ENCODE data around the gene TMEM178B. TPM values are rescaled to one million over a fixed set of nuclear protein-coding genes. Genes with fewer than 3 reads are reported as not detected.

Gene TMEM178B
- total and polyA plus RNA-seq, 9 of the 15 experiments (the other 6 are each of a cell fraction or from before 2014, with no cell fraction given) = under 0.01 to 0.03 (median 0.01) TPM; not detected in 5

DNA sequence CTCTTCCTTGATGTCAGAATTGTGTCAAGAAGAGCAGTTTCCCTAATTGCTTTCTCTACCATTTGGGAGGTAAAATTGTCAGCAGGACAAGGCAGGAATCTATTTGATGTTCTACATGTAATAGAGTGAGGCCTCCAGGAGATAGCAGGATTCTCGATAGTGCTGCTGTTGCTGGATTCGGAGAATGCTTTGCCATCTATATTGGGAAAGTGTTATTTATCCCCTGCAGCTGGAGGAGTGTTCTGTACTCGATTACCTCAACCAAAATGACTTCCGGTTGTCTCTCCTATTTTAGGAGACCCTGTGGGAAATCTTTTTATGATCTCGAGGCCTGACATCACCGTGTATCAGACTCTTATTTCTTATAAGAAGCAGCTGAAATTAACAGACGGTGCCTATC, 217.1 kb downstream of the TMEM178B start:
- Histone ChIP-seq H3K36me3 (ENCODE audit: control insufficient read depth, insufficient read depth, low read length) (no peaks in the 10 kb centered on the region), H3K27me3 (ENCODE audit: control insufficient read depth in 2 of 2, insufficient read depth in 2 of 2, low read length in 2 of 2) (peaks cover 11 to 14% of the 10 kb centered on the region in 2 experiments; a peak in 3 of 5 replicates), H3K9ac (ENCODE audit: insufficient read depth in 1 of 2, low read depth in 2 of 2, low read length in 2 of 2) (no peak overlapping the region), H2AFZ (ENCODE audit: low read depth, low read length) (no peak overlapping the region), H4K20me1 (replicated peaks; ENCODE audit: control insufficient read depth, insufficient read depth, low read length) (peaks cover 4% of the 10 kb centered on the region; the same call in 1 of the 2 replicates), H3K27ac (ENCODE audit: extremely low read depth, low read depth, low read length) (no peak overlapping the region), H3K79me2 (ENCODE audit: control insufficient read depth, insufficient read depth, low read length) (no peaks in the 10 kb centered on the region), H3K9me3 (replicated peaks; ENCODE audit: control insufficient read depth, insufficient read depth, low read depth, low read length) (no peaks in the 10 kb centered on the region), H3K4me2 (ENCODE audit: insufficient read depth, low read length) (no peak overlapping the region), H3K4me1 (replicated peaks in 1 of 2; ENCODE audit: control insufficient read depth in 2 of 2, insufficient read depth in 2 of 2, low read length in 2 of 2) (no peaks in the 10 kb centered on the region), H3K4me3 (no peak overlapping the region), H3K9me1 (ENCODE audit: control insufficient read depth, insufficient read depth, low read length) (no peaks in the 10 kb centered on the region)
- FAIRE-seq (no peak), DNase-seq (ENCODE audit: extremely low read depth in 1 of 4, low spot score in 3 of 4) (no peak), ATAC-seq (no peak)
- CTCF ChIA-PET (ENCODE audit: low intra/inter-chr PET ratio) = no interaction called here
- intact Hi-C loops (cut with micrococcal nuclease) (no loop called here), in situ Hi-C loops (cut with MboI) (no loop called here)
- POLR2A ChIA-PET = interaction anchor here (0.7 kb wide), 1 partner anchor 168 kb away, joined by 3 read pairs; no protein-coding TSS in a partner anchor
- WGBS (ENCODE audit: insufficient coverage, low coverage, missing lambda C conversion rate) = 0% methylated on average over 7 of the region's 7 CpGs
- no TSS peak for BruUV-seq (replicated peaks)
- TF ChIP-seq CBFB (CRISPR knock-in tag; IDR thresholded peaks at IDR 0.05) (no peak), KLF6 (CRISPR knock-in tag; IDR thresholded peaks at IDR 0.05; ENCODE audit: borderline replicate concordance) (no peak), SRSF9 (IDR thresholded peaks at IDR 0.05; ENCODE audit: borderline replicate concordance, low read depth, low read length) (no peak), NFYB (IDR thresholded peaks at IDR 0.05; ENCODE audit: extremely low read depth, insufficient read length) (no peak), ZNF780A (CRISPR knock-in tag; IDR thresholded peaks at IDR 0.05) (no peak), ATF1 (CRISPR knock-in tag; IDR thresholded peaks at IDR 0.05) (no peak), ATF1 (tag; IDR thresholded peaks at IDR 0.05) (no peak), EWSR1 (IDR thresholded peaks at IDR 0.05; ENCODE audit: borderline replicate concordance, low read depth, partially characterized antibody) (no peak), RFX7 (CRISPR knock-in tag; IDR thresholded peaks at IDR 0.05) (no peak), YY1 (IDR thresholded peaks at IDR 0.05; ENCODE audit: borderline replicate concordance in 1 of 3, control insufficient read depth in 1 of 3, extremely low read depth in 1 of 3, insufficient read depth in 3 of 3, insufficient read length in 1 of 3, insufficient replicate concordance in 2 of 3, low read depth in 1 of 3, low read length in 2 of 3) (no peak), RBM15 (IDR thresholded peaks at IDR 0.05; ENCODE audit: insufficient read depth, low read length) (no peak), POLR2B (IDR thresholded peaks at IDR 0.05; ENCODE audit: low read depth, partially characterized antibody) (no peak), PHF21A (IDR thresholded peaks at IDR 0.05; ENCODE audit: borderline replicate concordance, low read depth) (no peak), TSC22D4 (tag; IDR thresholded peaks at IDR 0.05) (no peak), MCM5 (IDR thresholded peaks at IDR 0.05; ENCODE audit: low read depth) (no peak), HNRNPH1 (optimal IDR thresholded peaks at IDR 0.05; ENCODE audit: low read depth, low read length) (no peak)
- TF ChIP-seq, protein P1, sequence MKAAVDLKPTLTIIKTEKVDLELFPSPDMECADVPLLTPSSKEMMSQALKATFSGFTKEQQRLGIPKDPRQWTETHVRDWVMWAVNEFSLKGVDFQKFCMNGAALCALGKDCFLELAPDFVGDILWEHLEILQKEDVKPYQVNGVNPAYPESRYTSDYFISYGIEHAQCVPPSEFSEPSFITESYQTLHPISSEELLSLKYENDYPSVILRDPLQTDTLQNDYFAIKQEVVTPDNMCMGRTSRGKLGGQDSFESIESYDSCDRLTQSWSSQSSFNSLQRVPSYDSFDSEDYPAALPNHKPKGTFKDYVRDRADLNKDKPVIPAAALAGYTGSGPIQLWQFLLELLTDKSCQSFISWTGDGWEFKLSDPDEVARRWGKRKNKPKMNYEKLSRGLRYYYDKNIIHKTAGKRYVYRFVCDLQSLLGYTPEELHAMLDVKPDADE (conservative IDR thresholded peaks at IDR 0.05; ENCODE audit: control insufficient read depth, low read depth, low read length) = no peak
- TF ChIP-seq, protein P2, sequence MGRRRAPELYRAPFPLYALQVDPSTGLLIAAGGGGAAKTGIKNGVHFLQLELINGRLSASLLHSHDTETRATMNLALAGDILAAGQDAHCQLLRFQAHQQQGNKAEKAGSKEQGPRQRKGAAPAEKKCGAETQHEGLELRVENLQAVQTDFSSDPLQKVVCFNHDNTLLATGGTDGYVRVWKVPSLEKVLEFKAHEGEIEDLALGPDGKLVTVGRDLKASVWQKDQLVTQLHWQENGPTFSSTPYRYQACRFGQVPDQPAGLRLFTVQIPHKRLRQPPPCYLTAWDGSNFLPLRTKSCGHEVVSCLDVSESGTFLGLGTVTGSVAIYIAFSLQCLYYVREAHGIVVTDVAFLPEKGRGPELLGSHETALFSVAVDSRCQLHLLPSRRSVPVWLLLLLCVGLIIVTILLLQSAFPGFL (CRISPR knock-in tag; IDR thresholded peaks at IDR 0.05) = no peak
- TF ChIP-seq, protein P3, sequence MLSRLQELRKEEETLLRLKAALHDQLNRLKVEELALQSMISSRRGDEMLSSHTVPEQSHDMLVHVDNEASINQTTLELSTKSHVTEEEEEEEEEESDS (CRISPR knock-in tag; IDR thresholded peaks at IDR 0.05) = no peak
